ENCODE results near the gene PITPNM1. TPM values are rescaled to one million over a fixed set of nuclear protein-coding genes. Genes with fewer than 3 reads are reported as not detected.
"Not testable (repeated sequence)": the region's sequence is repeated elsewhere in the genome, so short reads cannot be mapped to it uniquely, and the experiment has no call there.

Gene PITPNM1
- 21.6 TPM for total RNA-seq
- 57.2 TPM for polyA plus RNA-seq
- long read RNA-seq, donor 1 = 0 reads
- long read RNA-seq, donor 2 = 0 reads
- long read RNA-seq, donor 3, partial matches to known transcripts = 0 of 1 reads
- long read RNA-seq, donor 3, other reads (novel, unspliced or antisense) = 0 of 1 reads
- long read RNA-seq, donor 4, partial matches to known transcripts = 0 of 1 reads
- long read RNA-seq, donor 4, other reads (novel, unspliced or antisense) = 0 of 1 reads
- long read RNA-seq, donor 5, partial matches to known transcripts = 0 of 1 reads
- long read RNA-seq, donor 5, other reads (novel, unspliced or antisense) = 0 of 1 reads
- long read RNA-seq, donor 6, full-length matches to known transcripts = 3 of 10 reads
- long read RNA-seq, donor 6, partial matches to known transcripts = 7 of 10 reads
- long read RNA-seq, donor 6, other reads (novel, unspliced or antisense) = 0 of 10 reads
- long read RNA-seq, donor 7, partial matches to known transcripts = 0 of 1 reads
- long read RNA-seq, donor 7, other reads (novel, unspliced or antisense) = 0 of 1 reads
- long read RNA-seq, donor 8, partial matches to known transcripts = 0 of 2 reads
- long read RNA-seq, donor 8, other reads (novel, unspliced or antisense) = 0 of 2 reads
- long read RNA-seq, donor 9 = 0 reads
- long read RNA-seq, donor 10 = 0 reads

GRCh38 chr11:67504950-67505581 lies at the start of gene PITPNM1:
TSS of gene PITPNM1 (minus strand) at chr11:67505363. CDS start at chr11:67504180, 1,183 bp downstream.
- no peaks in the 10 kb centered on the region for H3K9me3 ChIP-seq (ENCODE audit: control insufficient read depth in 2 of 2, insufficient read depth in 1 of 2, low read length in 1 of 2)
- under 1% methylated on average over 58 of the region's 58 CpGs for WGBS
- H3K27ac ChIP-seq (ENCODE audit: low read depth in 1 of 2, low read length in 1 of 2) = peak within 1 kb of the TSS; percentile 88 to 95
- H3K27me3 ChIP-seq (ENCODE audit: control insufficient read depth in 2 of 2, insufficient read depth in 1 of 2, low read length in 1 of 2) = peaks cover 0 to 21% of the 10 kb centered on the region in 2 donors
- H3K4me3 ChIP-seq (ENCODE audit: low read length in 2 of 2) = peak within 1 kb of the TSS; percentile 90 to 92
- peak in 5 of 9 donors; percentile 47 to 79 (median 60) for DNase-seq (ENCODE audit: low read depth in 6 of 9, low spot score in 9 of 9)
- peaks cover 41 to 46% of the 10 kb centered on the region in 2 donors for H3K4me1 ChIP-seq (ENCODE audit: control insufficient read depth in 2 of 2, insufficient read depth in 2 of 2, low read length in 2 of 2)
- peaks cover 27 to 36% of the 10 kb centered on the region in 2 donors for H3K36me3 ChIP-seq (ENCODE audit: control insufficient read depth in 2 of 2, insufficient read depth in 2 of 2, low read length in 1 of 2)

- not testable (repeated sequence) for H3K4me3 ChIP-seq (ENCODE audit: low read length in 2 of 2); DNase-seq (ENCODE audit: low read depth in 6 of 9, low spot score in 9 of 9); H3K36me3 ChIP-seq (ENCODE audit: control insufficient read depth in 2 of 2, insufficient read depth in 2 of 2, low read length in 1 of 2); H3K27me3 ChIP-seq (ENCODE audit: control insufficient read depth in 2 of 2, insufficient read depth in 1 of 2, low read length in 1 of 2); H3K27ac ChIP-seq (ENCODE audit: low read depth in 1 of 2, low read length in 1 of 2); H3K4me1 ChIP-seq (ENCODE audit: control insufficient read depth in 2 of 2, insufficient read depth in 2 of 2, low read length in 2 of 2); H3K9me3 ChIP-seq (ENCODE audit: control insufficient read depth in 2 of 2, insufficient read depth in 1 of 2, low read length in 1 of 2)
These were observed 46.5 kb upstream of the PITPNM1 start for GRCh38 chr11:67551697-67552096.

- no peak overlapping the region for H3K4me3 ChIP-seq (ENCODE audit: low read length in 2 of 2)
- no peak overlapping the region for H3K27ac ChIP-seq (ENCODE audit: low read depth in 1 of 2, low read length in 1 of 2)
- no peaks in the 10 kb centered on the region for H3K36me3 ChIP-seq (ENCODE audit: control insufficient read depth in 2 of 2, insufficient read depth in 2 of 2, low read length in 1 of 2)
- no peaks in the 10 kb centered on the region for H3K4me1 ChIP-seq (ENCODE audit: control insufficient read depth in 2 of 2, insufficient read depth in 2 of 2, low read length in 2 of 2)
- no peak for DNase-seq (ENCODE audit: low read depth in 6 of 9, low spot score in 9 of 9)
- H3K9me3 ChIP-seq (ENCODE audit: control insufficient read depth in 2 of 2, insufficient read depth in 1 of 2, low read length in 1 of 2) = peaks cover 0 to 7% of the 10 kb centered on the region in 2 donors
- H3K27me3 ChIP-seq (ENCODE audit: control insufficient read depth in 2 of 2, insufficient read depth in 1 of 2, low read length in 1 of 2) = no peaks in the 10 kb centered on the region
These were observed 46.0 kb upstream of the PITPNM1 start for GRCh38 chr11:67551127-67551526.

GRCh38 chr11:67548555-67549110 lies 43.5 kb upstream of the PITPNM1 start:
- WGBS = 95% methylated on average over 9 of the region's 9 CpGs

DNA sequence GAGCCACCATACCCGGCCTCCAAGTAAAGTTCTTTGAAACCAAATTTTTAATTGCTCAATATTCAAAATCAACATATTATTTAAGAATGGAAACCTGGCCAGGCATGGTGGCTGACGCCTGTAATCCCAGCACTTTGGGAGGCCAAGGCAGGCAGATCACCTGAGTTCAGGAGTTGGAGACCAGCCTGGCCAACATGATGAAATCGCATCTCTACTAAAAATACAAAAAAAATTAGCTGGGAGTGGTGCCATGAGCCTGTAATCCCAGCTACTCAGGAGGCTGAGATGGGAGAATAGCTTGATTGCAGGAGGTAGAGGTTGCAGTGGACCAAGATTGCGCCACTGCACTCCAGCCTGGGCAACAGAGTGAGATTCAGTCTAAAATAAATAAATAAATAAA lies 42.9 kb upstream of the PITPNM1 start:
- not testable (repeated sequence) for H3K4me3 ChIP-seq (ENCODE audit: low read length in 2 of 2); H3K27me3 ChIP-seq (ENCODE audit: control insufficient read depth in 2 of 2, insufficient read depth in 1 of 2, low read length in 1 of 2); H3K36me3 ChIP-seq (ENCODE audit: control insufficient read depth in 2 of 2, insufficient read depth in 2 of 2, low read length in 1 of 2); H3K9me3 ChIP-seq (ENCODE audit: control insufficient read depth in 2 of 2, insufficient read depth in 1 of 2, low read length in 1 of 2); H3K27ac ChIP-seq (ENCODE audit: low read depth in 1 of 2, low read length in 1 of 2); DNase-seq (ENCODE audit: low read depth in 6 of 9, low spot score in 9 of 9); H3K4me1 ChIP-seq (ENCODE audit: control insufficient read depth in 2 of 2, insufficient read depth in 2 of 2, low read length in 2 of 2)
- WGBS = 98% methylated on average over 4 of the region's 4 CpGs

More at GRCh38 chr11:67548555-67549110, 43.5 kb upstream of the PITPNM1 start:
- H3K4me3 ChIP-seq (ENCODE audit: low read length in 2 of 2) = no peak overlapping the region
- H3K9me3 ChIP-seq (ENCODE audit: control insufficient read depth in 2 of 2, insufficient read depth in 1 of 2, low read length in 1 of 2) = peaks cover 0 to 7% of the 10 kb centered on the region in 2 donors
- DNase-seq (ENCODE audit: low read depth in 6 of 9, low spot score in 9 of 9) = no peak
- peaks cover 0 to 3% of the 10 kb centered on the region in 2 donors for H3K27me3 ChIP-seq (ENCODE audit: control insufficient read depth in 2 of 2, insufficient read depth in 1 of 2, low read length in 1 of 2)
- H3K36me3 ChIP-seq (ENCODE audit: control insufficient read depth in 2 of 2, insufficient read depth in 2 of 2, low read length in 1 of 2) = no peaks in the 10 kb centered on the region
- no peak overlapping the region for H3K27ac ChIP-seq (ENCODE audit: low read depth in 1 of 2, low read length in 1 of 2)
- no peaks in the 10 kb centered on the region for H3K4me1 ChIP-seq (ENCODE audit: control insufficient read depth in 2 of 2, insufficient read depth in 2 of 2, low read length in 2 of 2)

DNA sequence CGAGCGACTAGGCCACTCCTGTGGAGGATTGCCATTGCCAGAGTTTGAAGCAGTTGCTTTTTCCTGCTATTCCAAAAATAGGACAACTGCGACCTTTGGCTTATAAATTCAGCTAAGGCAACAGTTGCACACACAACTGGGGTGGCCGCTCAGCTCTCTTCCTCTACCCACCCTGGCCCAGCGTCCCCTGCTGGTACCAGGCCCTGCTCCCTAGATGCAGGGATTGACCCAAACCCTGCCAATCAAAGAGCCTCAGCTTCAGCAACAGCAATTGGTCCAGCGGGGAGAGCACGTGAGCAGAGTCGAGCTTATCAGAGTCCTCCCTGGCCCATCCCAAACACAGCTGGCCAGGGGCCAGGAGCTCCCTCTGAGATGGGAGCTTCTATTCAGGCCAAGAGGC lies 40.1 kb upstream of the PITPNM1 start:
- peaks cover 0 to 5% of the 10 kb centered on the region in 2 donors for H3K27me3 ChIP-seq (ENCODE audit: control insufficient read depth in 2 of 2, insufficient read depth in 1 of 2, low read length in 1 of 2)
- no peak overlapping the region for H3K27ac ChIP-seq (ENCODE audit: low read depth in 1 of 2, low read length in 1 of 2)
- H3K4me1 ChIP-seq (ENCODE audit: control insufficient read depth in 2 of 2, insufficient read depth in 2 of 2, low read length in 2 of 2) = no peaks in the 10 kb centered on the region
- H3K36me3 ChIP-seq (ENCODE audit: control insufficient read depth in 2 of 2, insufficient read depth in 2 of 2, low read length in 1 of 2) = no peaks in the 10 kb centered on the region
- no peak for DNase-seq (ENCODE audit: low read depth in 6 of 9, low spot score in 9 of 9)
- no peaks in the 10 kb centered on the region for H3K9me3 ChIP-seq (ENCODE audit: control insufficient read depth in 2 of 2, insufficient read depth in 1 of 2, low read length in 1 of 2)
- 92% methylated on average over 8 of the region's 8 CpGs for WGBS
- no peak overlapping the region for H3K4me3 ChIP-seq (ENCODE audit: low read length in 2 of 2)

- Histone ChIP-seq H3K9me3 (ENCODE audit: control insufficient read depth in 2 of 2, insufficient read depth in 1 of 2, low read length in 1 of 2) (no peaks in the 10 kb centered on the region), H3K4me3 (ENCODE audit: low read length in 2 of 2) (no peak overlapping the region), H3K4me1 (ENCODE audit: control insufficient read depth in 2 of 2, insufficient read depth in 2 of 2, low read length in 2 of 2) (no peaks in the 10 kb centered on the region), H3K27ac (ENCODE audit: low read depth in 1 of 2, low read length in 1 of 2) (no peak overlapping the region), H3K27me3 (ENCODE audit: control insufficient read depth in 2 of 2, insufficient read depth in 1 of 2, low read length in 1 of 2) (peaks cover 0 to 5% of the 10 kb centered on the region in 2 donors), H3K36me3 (ENCODE audit: control insufficient read depth in 2 of 2, insufficient read depth in 2 of 2, low read length in 1 of 2) (no peaks in the 10 kb centered on the region)
- WGBS = 94% methylated on average over 10 of the region's 10 CpGs
- DNase-seq (ENCODE audit: low read depth in 6 of 9, low spot score in 9 of 9) = no peak
These were observed 39.6 kb upstream of the PITPNM1 start for GRCh38 chr11:67544616-67545242.

GRCh38 chr11:67543585-67543984 lies 38.4 kb upstream of the PITPNM1 start:
- H3K27ac ChIP-seq (ENCODE audit: low read depth in 1 of 2, low read length in 1 of 2) = no peak overlapping the region
- no peaks in the 10 kb centered on the region for H3K4me1 ChIP-seq (ENCODE audit: control insufficient read depth in 2 of 2, insufficient read depth in 2 of 2, low read length in 2 of 2)
- no peak overlapping the region for H3K4me3 ChIP-seq (ENCODE audit: low read length in 2 of 2)
- DNase-seq (ENCODE audit: low read depth in 6 of 9, low spot score in 9 of 9) = no peak
- 94% methylated on average over 2 of the region's 2 CpGs for WGBS
- no peaks in the 10 kb centered on the region for H3K36me3 ChIP-seq (ENCODE audit: control insufficient read depth in 2 of 2, insufficient read depth in 2 of 2, low read length in 1 of 2)
- H3K9me3 ChIP-seq (ENCODE audit: control insufficient read depth in 2 of 2, insufficient read depth in 1 of 2, low read length in 1 of 2) = no peaks in the 10 kb centered on the region
- H3K27me3 ChIP-seq (ENCODE audit: control insufficient read depth in 2 of 2, insufficient read depth in 1 of 2, low read length in 1 of 2) = peaks cover 0 to 5% of the 10 kb centered on the region in 2 donors
